Peyer's patch (tissue), 4 donors: ENCODE data around the gene ASB13.

Experiments used
- CTCF ChIP-seq, 6 experiments: fragments of 450-650 bp in 4 of 6; fragments of 200-600 bp in 2 of 6; sonication (generic) in 1 of 6; IDR thresholded peaks; one replicate each; pipeline ENCODE4 v1.5.1; 2017 to 2019; ENCODE audit warnings: antibody characterized with exemption in 6 of 6, mild to moderate bottlenecking in 3 of 6, moderate library complexity in 1 of 6
- POLR2A ChIP-seq, 2 donors: fragments of 450-650 bp; IDR thresholded peaks; one replicate each; pipeline ENCODE4 v1.5.1; 2017; ENCODE audit warnings: antibody characterized with exemption in 2 of 2, mild to moderate bottlenecking in 2 of 2, moderate library complexity in 2 of 2

DNA sequence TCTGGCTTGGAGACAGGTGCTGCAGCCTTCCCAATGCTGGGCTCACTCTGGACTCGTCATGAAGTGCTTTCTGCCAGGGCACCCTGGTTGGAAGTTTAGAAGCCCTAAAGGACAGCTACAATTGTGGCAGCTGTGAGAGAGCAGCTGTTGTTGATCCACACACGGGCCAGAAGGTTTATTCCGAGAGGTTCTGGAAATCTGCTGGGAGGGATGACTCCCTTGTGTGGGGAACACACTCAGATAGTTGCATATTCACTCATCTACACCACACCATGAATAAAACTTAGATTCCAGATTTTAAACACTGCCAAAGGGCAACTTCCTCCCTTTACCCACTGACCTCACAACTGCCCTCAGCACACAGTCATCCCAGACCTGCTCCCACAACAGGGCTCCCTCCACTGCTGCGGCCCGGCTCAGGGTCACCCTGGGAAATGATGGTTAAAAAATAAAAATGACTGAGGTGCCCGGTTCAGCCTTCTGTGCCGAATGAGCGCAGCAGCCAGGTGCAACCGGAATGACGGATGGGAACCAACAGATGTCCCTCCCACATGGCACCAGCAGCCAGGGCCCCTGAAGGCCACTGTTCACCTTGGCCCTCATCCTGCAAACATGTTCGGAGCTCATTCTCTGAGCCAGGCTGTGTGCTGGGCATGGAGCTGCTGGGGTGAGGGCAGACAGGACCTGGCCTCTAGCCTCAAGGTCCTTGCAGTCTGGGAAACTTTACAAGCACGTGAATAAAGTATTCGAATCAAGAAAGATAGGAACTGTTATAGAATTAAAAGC, 40.2 kb downstream of the ASB13 start:
- TF ChIP-seq CTCF (IDR thresholded peaks at IDR 0.05): no peak
- TF ChIP-seq POLR2A (IDR thresholded peaks at IDR 0.05): no peak
